Type B pancreatic cell (in vitro differentiated cells): Measurements from ENCODE around the gene MUC6. TPM values are rescaled to one million over a fixed set of nuclear protein-coding genes. Genes with fewer than 3 reads are reported as not detected.

Experiments
- DNase-seq: peaks from one replicate; pipeline ENCODE4 v3.0.0; 2021; ENCODE audit warnings: mixed read lengths; ENCODE audit not compliant: unreplicated experiment; ENCODE audit errors: extremely low spot score
- H3K27ac Mint-ChIP-seq: 2 replicates; pipeline ENCODE4 v1.8.0; 2021; ENCODE audit warnings: mild to moderate bottlenecking, mixed read lengths
- H3K27me3 Mint-ChIP-seq: 2 replicates; pipeline ENCODE4 v1.8.0; 2021; ENCODE audit warnings: mixed read lengths
- H3K36me3 Mint-ChIP-seq: 2 replicates; pipeline ENCODE4 v1.8.0; 2021; ENCODE audit warnings: mixed read lengths
- H3K4me1 Mint-ChIP-seq: one replicate; pipeline ENCODE4 v1.8.0; 2021; ENCODE audit warnings: mixed read lengths; ENCODE audit not compliant: unreplicated experiment
- H3K4me3 Mint-ChIP-seq: 2 replicates; pipeline ENCODE4 v1.8.0; 2021; ENCODE audit warnings: mild to moderate bottlenecking, mixed read lengths
- H3K9me3 Mint-ChIP-seq: 2 replicates; pipeline ENCODE4 v1.8.0; 2021; ENCODE audit warnings: mixed read lengths
- total RNA-seq: library from RNA; stranded (reverse); gene quantifications from 2 replicates; pipeline ENCODE4 v1.2.1, GENCODE V29; 2021; ENCODE audit warnings: low replicate concordance
- TF ChIP-seq, protein P1 (sequence below): fragments of 200-600 bp; sonication (generic); conservative IDR thresholded peaks from 2 replicates; pipeline ENCODE4 v1.5.0; 2021; ENCODE audit warnings: antibody characterized with exemption, mild to moderate bottlenecking

Gene MUC6
- total RNA-seq, 1 donor from 2014 or later = 0.46 TPM

DNA sequence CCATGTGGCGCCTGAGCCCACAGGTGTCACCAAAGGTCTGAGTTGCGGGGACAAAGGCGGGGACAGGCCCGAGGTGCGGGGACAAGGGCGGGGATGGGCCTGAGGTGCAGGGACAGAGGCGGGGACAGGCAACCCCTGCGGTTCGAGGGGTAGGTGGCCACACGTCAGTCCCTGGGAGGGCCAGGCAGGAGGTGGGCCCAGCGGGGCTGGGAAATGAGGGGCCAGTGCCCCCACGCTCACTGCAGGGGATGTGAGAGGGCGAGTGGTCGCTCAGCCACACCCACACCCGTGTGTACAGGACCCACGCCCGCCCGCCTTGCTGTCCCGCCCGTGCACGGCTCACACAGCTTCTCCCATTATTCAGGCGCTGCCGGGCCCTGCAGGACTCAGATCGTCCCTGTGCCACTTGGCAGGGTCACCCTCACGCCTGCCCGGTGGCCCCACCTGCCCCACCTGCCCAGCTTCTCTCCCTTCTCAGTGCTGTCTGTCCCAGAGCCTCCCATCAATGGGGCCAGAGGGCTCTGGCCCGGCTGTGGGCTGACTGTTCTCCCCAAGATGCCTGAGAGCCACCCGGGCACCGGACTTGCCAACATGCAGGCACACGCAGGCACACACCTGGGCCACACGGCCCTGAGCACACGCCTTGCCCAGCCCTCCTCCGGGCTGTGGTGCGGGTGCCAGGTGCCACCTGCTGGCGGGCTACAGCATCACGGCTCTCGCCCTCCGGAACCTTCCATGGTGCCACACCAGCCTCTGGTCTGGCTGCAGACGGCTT lies 14.2 kb upstream of the MUC6 start:
- TF ChIP-seq, protein P1, sequence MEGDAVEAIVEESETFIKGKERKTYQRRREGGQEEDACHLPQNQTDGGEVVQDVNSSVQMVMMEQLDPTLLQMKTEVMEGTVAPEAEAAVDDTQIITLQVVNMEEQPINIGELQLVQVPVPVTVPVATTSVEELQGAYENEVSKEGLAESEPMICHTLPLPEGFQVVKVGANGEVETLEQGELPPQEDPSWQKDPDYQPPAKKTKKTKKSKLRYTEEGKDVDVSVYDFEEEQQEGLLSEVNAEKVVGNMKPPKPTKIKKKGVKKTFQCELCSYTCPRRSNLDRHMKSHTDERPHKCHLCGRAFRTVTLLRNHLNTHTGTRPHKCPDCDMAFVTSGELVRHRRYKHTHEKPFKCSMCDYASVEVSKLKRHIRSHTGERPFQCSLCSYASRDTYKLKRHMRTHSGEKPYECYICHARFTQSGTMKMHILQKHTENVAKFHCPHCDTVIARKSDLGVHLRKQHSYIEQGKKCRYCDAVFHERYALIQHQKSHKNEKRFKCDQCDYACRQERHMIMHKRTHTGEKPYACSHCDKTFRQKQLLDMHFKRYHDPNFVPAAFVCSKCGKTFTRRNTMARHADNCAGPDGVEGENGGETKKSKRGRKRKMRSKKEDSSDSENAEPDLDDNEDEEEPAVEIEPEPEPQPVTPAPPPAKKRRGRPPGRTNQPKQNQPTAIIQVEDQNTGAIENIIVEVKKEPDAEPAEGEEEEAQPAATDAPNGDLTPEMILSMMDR = peak; percentile 94
- H3K9me3 Mint-ChIP-seq = no peaks in the 10 kb centered on the region
- H3K36me3 Mint-ChIP-seq = no peaks in the 10 kb centered on the region
- no peak overlapping the region for H3K27ac Mint-ChIP-seq
- H3K4me1 Mint-ChIP-seq = peaks cover 4% of the 10 kb centered on the region
- DNase-seq = no peak
- H3K27me3 Mint-ChIP-seq = peaks cover 7% of the 10 kb centered on the region
- H3K4me3 Mint-ChIP-seq = no peak overlapping the region

DNA sequence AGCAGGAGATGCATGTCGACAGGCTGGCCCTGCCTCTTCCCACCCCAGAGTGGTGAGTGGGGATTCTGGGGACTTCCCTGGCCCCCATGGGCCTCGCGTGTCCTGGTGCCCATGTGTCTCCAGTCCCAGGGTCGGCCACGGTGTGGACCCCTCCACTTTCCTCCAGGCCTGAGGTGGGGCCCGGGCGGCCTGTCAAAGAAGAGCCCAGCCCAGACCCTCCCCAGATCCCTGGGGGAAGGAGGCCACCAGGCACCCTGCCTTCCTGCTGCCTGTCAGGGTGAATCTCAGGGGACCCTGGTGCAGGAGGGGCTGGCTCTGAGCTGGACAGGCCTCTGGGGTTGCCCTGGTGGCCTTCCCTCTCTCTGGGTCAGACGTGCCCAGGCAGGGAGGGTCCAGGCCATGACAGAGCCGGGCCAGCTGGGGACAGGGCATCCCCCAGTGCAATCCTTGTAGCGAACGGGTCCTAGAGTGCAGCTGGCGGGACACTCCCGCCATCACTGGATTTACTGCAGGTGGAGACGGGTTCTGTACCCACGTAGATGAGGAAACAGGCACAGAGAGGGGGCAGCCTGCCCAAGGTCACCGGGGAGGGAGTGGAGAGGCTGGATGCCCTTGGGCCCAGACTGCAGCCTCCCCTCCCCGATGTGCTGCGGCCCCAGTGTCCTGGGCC lies 13.5 kb upstream of the MUC6 start:
- no peak overlapping the region for H3K27ac Mint-ChIP-seq
- no peak for DNase-seq
- TF ChIP-seq, protein P1 = no peak
- H3K27me3 Mint-ChIP-seq = peaks cover 7% of the 10 kb centered on the region
- no peaks in the 10 kb centered on the region for H3K36me3 Mint-ChIP-seq
- no peaks in the 10 kb centered on the region for H3K9me3 Mint-ChIP-seq
- H3K4me1 Mint-ChIP-seq = peaks cover 4% of the 10 kb centered on the region
- H3K4me3 Mint-ChIP-seq = no peak overlapping the region

DNA sequence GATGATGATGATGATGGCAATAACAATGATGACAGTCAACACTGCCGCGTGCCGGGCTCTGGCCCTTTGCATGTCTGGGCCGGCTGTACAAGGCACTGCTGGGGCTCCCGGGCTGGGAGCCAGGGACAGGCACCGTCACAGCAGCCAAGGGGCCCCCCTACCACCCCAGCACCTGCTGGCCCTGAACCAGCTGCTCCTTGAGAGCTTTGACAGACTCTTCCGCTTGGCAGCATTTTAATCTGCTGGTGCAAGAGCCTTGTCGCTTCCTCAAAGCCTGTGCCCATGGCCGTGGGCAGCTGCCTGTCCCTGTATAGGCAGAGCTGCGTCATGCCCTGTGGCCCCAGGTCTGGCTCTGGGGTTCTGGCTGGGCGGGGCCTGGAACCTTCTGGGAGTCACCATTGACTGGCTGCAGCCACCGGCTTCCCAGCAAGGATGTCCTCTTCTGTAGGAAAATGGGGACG lies 12.9 kb upstream of the MUC6 start:
- Mint-ChIP-seq H3K4me3 (no peak overlapping the region), H3K4me1 (peaks cover 4% of the 10 kb centered on the region)

DNA sequence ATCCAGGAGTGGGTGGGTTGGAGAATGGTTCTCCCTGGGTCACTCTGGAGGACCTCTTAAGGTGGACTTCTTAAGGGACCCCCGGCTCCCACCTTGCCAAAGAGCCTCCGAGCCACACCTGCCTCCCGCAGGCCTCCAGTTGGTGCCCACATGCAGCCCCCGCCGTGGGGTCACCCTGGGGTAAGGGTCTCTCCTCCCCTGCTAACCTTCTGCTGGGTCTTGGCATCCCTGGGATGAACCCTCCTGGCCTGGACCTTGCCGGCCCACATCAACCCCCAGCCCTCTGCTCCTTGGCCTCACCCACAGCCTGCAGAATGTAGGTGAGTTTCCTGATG lies 12.5 kb upstream of the MUC6 start:
- no peaks in the 10 kb centered on the region for H3K9me3 Mint-ChIP-seq
- TF ChIP-seq, protein P1 = no peak
- H3K27me3 Mint-ChIP-seq = peaks cover 7% of the 10 kb centered on the region
- H3K27ac Mint-ChIP-seq = no peak overlapping the region
- H3K4me1 Mint-ChIP-seq = peaks cover 4% of the 10 kb centered on the region
- no peak for DNase-seq
- H3K36me3 Mint-ChIP-seq = no peaks in the 10 kb centered on the region
- H3K4me3 Mint-ChIP-seq = no peak overlapping the region

More for the DNA sequence above, 12.9 kb upstream of the MUC6 start:
- Mint-ChIP-seq H3K27me3 (peaks cover 7% of the 10 kb centered on the region), H3K27ac (no peak overlapping the region), H3K9me3 (no peaks in the 10 kb centered on the region), H3K36me3 (no peaks in the 10 kb centered on the region)
- TF ChIP-seq, protein P1 = no peak
- no peak for DNase-seq

DNA sequence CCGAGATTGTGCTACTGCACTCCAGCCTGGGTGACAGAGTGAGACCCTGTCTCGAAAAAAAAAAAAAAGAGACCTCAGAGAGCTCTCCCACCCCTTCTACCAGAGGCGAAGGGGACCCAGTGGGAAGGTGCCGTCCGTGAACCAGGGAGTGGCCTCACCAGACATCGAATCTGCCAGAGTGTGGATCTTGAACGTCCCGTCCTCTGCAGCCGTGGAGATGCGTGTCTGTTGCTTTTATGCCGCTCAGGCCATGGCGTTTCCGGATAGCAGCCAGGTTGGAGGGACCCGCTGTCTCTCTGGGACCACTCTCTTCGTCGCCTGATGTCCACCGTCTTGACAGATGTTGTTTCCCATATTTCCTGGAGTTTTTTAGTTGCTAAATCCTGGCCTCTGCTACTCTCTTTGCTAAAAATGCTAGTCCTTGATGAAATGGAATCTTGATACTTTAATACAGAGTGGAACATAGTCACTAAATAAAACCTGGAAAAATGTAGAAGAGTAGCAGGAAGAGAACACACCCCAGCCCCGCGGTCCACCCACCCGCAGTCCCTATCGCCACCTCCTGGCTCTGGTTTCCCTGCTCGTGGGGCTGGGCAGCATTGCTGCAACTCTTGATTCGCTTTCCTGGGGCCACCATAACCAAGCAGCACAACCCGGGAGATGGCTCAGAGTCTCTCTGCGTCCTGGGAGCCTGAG lies 12.0 kb upstream of the MUC6 start:
- no peaks in the 10 kb centered on the region for H3K9me3 Mint-ChIP-seq

More for the DNA sequence above, 12.0 kb upstream of the MUC6 start:
- Mint-ChIP-seq H3K27ac (no peak overlapping the region), H3K36me3 (no peaks in the 10 kb centered on the region), H3K4me3 (no peak overlapping the region), H3K27me3 (peaks cover 10% of the 10 kb centered on the region), H3K4me1 (peaks cover 4% of the 10 kb centered on the region)
- DNase-seq = no peak
- TF ChIP-seq, protein P1 = no peak
